ENCODE results near the gene ZNF2. TPM values are rescaled to one million over a fixed set of nuclear protein-coding genes. Genes with fewer than 3 reads are reported as not detected.

The ZNF2 gene
- total and polyA plus RNA-seq, 2 of the 13 experiments (the other 11 are each of a cell fraction or from before 2014, with no cell fraction given), result 4.3 to 6.1 TPM

DNA sequence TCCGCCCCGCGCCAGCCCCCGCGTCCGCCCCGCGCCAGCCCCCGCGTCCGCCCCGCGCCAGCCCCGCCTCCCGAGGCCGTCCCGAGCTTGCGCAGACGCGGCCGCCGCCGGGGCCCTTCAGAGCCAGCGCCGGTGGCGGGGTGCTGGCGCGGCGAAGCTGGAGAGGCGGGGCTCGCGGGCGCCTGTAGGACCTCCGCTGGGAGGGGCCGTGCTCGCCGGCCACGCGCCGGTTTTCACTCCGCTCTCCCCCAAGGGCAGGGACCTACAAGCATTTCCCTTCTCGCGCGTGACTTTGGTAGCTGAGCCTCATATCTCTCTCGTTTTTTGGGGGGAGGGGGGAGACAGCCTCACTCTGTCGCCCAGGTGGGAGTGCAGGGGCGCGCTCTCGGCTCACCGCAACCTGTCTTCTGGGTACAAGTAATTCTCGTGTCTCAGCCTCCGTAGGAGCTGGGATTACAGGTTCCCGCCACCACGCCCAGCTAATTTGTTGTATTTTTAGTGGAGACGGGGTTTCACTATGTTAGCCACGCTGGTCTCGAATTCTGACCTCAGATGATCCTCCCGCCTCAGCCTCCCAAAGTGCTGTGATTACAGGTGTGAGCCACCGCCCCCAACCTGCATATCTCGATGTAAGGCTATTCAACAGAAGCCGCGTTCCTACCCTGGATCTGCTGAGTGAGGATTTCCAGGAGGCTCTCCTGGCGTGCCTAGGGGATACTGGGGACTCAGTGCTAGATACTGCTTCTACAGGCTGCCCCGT lies 5.7 kb upstream of the ZNF2 start, which contains the start of gene ZNF514 (continued):
- TF ChIP-seq, protein P1, sequence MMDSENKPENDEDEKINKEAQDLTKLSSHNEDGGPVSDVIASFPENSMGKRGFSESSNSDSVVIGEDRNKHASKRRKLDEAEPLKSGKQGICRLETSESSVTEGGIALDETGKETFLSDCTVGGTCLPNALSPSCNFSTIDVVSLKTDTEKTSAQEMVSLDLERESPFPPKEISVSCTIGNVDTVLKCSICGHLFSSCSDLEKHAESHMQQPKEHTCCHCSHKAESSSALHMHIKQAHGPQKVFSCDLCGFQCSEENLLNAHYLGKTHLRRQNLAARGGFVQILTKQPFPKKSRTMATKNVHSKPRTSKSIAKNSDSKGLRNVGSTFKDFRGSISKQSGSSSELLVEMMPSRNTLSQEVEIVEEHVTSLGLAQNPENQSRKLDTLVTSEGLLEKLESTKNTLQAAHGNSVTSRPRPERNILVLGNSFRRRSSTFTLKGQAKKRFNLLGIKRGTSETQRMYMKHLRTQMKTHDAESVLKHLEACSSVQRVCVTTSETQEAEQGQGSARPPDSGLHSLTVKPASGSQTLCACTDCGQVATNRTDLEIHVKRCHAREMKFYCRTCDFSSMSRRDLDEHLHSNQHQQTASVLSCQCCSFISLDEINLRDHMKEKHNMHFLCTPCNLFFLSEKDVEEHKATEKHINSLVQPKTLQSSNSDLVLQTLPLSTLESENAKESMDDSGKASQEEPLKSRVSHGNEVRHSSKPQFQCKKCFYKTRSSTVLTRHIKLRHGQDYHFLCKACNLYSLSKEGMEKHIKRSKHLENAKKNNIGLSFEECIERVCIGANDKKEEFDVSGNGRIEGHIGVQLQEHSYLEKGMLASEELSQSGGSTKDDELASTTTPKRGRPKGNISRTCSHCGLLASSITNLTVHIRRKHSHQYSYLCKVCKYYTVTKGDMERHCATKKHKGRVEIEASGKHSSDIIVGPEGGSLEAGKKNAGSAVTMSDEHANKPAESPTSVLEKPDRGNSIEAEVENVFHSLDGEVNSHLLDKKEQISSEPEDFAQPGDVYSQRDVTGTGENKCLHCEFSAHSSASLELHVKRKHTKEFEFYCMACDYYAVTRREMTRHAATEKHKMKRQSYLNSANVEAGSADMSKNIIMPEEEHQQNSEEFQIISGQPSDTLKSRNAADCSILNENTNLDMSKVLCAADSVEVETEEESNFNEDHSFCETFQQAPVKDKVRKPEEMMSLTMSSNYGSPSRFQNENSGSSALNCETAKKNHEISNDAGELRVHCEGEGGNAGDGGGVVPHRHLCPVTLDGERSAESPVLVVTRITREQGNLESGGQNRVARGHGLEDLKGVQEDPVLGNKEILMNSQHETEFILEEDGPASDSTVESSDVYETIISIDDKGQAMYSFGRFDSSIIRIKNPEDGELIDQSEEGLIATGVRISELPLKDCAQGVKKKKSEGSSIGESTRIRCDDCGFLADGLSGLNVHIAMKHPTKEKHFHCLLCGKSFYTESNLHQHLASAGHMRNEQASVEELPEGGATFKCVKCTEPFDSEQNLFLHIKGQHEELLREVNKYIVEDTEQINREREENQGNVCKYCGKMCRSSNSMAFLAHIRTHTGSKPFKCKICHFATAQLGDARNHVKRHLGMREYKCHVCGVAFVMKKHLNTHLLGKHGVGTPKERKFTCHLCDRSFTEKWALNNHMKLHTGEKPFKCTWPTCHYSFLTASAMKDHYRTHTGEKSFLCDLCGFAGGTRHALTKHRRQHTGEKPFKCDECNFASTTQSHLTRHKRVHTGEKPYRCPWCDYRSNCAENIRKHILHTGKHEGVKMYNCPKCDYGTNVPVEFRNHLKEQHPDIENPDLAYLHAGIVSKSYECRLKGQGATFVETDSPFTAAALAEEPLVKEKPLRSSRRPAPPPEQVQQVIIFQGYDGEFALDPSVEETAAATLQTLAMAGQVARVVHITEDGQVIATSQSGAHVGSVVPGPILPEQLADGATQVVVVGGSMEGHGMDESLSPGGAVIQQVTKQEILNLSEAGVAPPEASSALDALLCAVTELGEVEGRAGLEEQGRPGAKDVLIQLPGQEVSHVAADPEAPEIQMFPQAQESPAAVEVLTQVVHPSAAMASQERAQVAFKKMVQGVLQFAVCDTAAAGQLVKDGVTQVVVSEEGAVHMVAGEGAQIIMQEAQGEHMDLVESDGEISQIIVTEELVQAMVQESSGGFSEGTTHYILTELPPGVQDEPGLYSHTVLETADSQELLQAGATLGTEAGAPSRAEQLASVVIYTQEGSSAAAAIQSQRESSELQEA (CRISPR knock-in tag; IDR thresholded peaks at IDR 0.05; ENCODE audit: not compliant biosample characterization), result no peak
- TF ChIP-seq HES4 (CRISPR knock-in tag; IDR thresholded peaks at IDR 0.05; ENCODE audit: borderline replicate concordance), result no peak
- no peak; the same call in 1 of the 2 replicates for TF ChIP-seq SAP130 (CRISPR knock-in tag; IDR thresholded peaks at IDR 0.05; ENCODE audit: low read depth)
- no peak for TF ChIP-seq ARNT2 (CRISPR knock-in tag; IDR thresholded peaks at IDR 0.05; ENCODE audit: low read depth)
- no peak for TF ChIP-seq GFI1 (CRISPR knock-in tag; IDR thresholded peaks at IDR 0.05; ENCODE audit: borderline replicate concordance)
- no peak for TF ChIP-seq TAF15 (IDR thresholded peaks at IDR 0.05; ENCODE audit: low read depth, low read length, poor library complexity, severe bottlenecking)
- TF ChIP-seq BCL6 (CRISPR knock-in tag; IDR thresholded peaks at IDR 0.05), result no peak
- no peak for TF ChIP-seq SYNCRIP (IDR thresholded peaks at IDR 0.05; ENCODE audit: insufficient read depth, low read depth, low read length)
- 0 out of 2 replicates have a peak, but pooled peaks have one; percentile 8 for TF ChIP-seq ZNF543 (CRISPR knock-in tag; IDR thresholded peaks at IDR 0.05)
- no peak for TF ChIP-seq PBX3 (CRISPR knock-in tag; IDR thresholded peaks at IDR 0.05; ENCODE audit: borderline replicate concordance)
- no peak for TF ChIP-seq ZNF816 (CRISPR knock-in tag; IDR thresholded peaks at IDR 0.05; ENCODE audit: borderline replicate concordance)
- TF ChIP-seq ZNF317 (CRISPR knock-in tag; IDR thresholded peaks at IDR 0.05), result no peak
- TF ChIP-seq ZFP37 (CRISPR knock-in tag; IDR thresholded peaks at IDR 0.05; ENCODE audit: borderline replicate concordance), result no peak
- no peak for TF ChIP-seq SIX4 (CRISPR knock-in tag; IDR thresholded peaks at IDR 0.05)
- TF ChIP-seq EED (CRISPR knock-in tag; IDR thresholded peaks at IDR 0.05), result 0 out of 2 replicates have a peak, but pooled peaks have one; percentile 29
- TF ChIP-seq TEAD3 (CRISPR knock-in tag; optimal IDR thresholded peaks at IDR 0.05; ENCODE audit: borderline replicate concordance), result no peak
- no peak for TF ChIP-seq JDP2 (CRISPR knock-in tag; IDR thresholded peaks at IDR 0.05; ENCODE audit: borderline replicate concordance)
- TF ChIP-seq SUZ12 (IDR thresholded peaks at IDR 0.05; ENCODE audit: low read depth, low read length), result no peak

Data from HepG2 (cell line).